B cell (primary cell): ENCODE results near the gene BRSK2. TPM values are rescaled to one million over a fixed set of nuclear protein-coding genes. Genes with fewer than 3 reads are reported as not detected.

Source experiments
- ATAC-seq: fragments of 200-7000 bp; cut with Tn5 transposase; one replicate; pipeline ENCODE4 v1.10.0; 2021; ENCODE audit warnings: low read depth, mild to moderate bottlenecking, moderate number of reproducible peaks, moderate library complexity
- CTCF ChIA-PET: fragments of 350-600 bp; sonication (Branson Sonifier 250); formaldehyde crosslinking; loops from one replicate; lab custom pipeline; 2021; ENCODE audit warnings: antibody characterized with exemption, inconsistent platforms; lab: Charles Lee
- POLR2A ChIA-PET: fragments of 350-600 bp; sonication (Branson Sonifier 250); formaldehyde crosslinking; loops from one replicate; lab custom pipeline; 2021; ENCODE audit warnings: antibody characterized with exemption; lab: Charles Lee
- DNase-seq: peaks from one replicate; pipeline ENCODE4 v3.0.0; 2013
- H2AFZ ChIP-seq: 2 replicates; pipeline ENCODE4 v1.6.1; 2012; ENCODE audit warnings: mild to moderate bottlenecking, low read depth, low read length; ENCODE audit not compliant: insufficient read depth, poor library complexity, severe bottlenecking
- H3K27ac ChIP-seq, 2 donors: 1 replicate in 1 of 2; 2 replicates in 1 of 2; pipeline ENCODE4 v1.5.1; 2012 to 2013; ENCODE audit warnings: low read length in 2 of 2, mild to moderate bottlenecking in 2 of 2, moderate library complexity in 1 of 2
- H3K27me3 ChIP-seq, 4 experiments: fragments of 200-600 bp in 1 of 4; sonication (generic) in 1 of 4; replicated peaks in 1 of 4; 1 replicate in 2 of 4; 2 replicates in 2 of 4; pipeline versions ENCODE4 v1.6.1 to v1.7.0; 2013 to 2016; ENCODE audit warnings: low read length in 3 of 4, mild to moderate bottlenecking in 2 of 4, mixed read lengths in 1 of 4, moderate library complexity in 1 of 4; ENCODE audit not compliant: insufficient read depth in 4 of 4, control insufficient read depth in 3 of 4; ENCODE audit errors: control extremely low read depth in 1 of 4
- H3K36me3 ChIP-seq, 2 experiments: replicated peaks in 1 of 2; 1 replicate in 1 of 2; 2 replicates in 1 of 2; pipeline versions ENCODE4 v1.6.1 to v1.7.1; 2013; ENCODE audit warnings: low read length in 1 of 2; ENCODE audit not compliant: insufficient read depth in 2 of 2, control insufficient read depth in 1 of 2; ENCODE audit errors: control extremely low read depth in 1 of 2, extremely low read depth in 1 of 2
- H3K4me1 ChIP-seq, 2 donors: fragments of 200-600 bp in 1 of 2; sonication (generic) in 1 of 2; 1 replicate in 1 of 2; 2 replicates in 1 of 2; pipeline versions ENCODE4 v1.5.1 to v1.6.1; 2013 to 2017; ENCODE audit warnings: low read length in 2 of 2; ENCODE audit not compliant: control insufficient read depth in 2 of 2, insufficient read depth in 2 of 2
- H3K4me2 ChIP-seq: replicated peaks from 2 replicates; pipeline ENCODE3; 2012; ENCODE audit warnings: mild to moderate bottlenecking, low read depth, low read length; ENCODE audit not compliant: poor library complexity, severe bottlenecking
- H3K4me3 ChIP-seq, 5 experiments: fragments of 200-600 bp in 1 of 5; sonication (generic) in 1 of 5; 1 replicate in 3 of 5; 2 replicates in 2 of 5; pipeline versions ENCODE4 v1.5.1 to v1.7.0; 2011 to 2016; ENCODE audit warnings: low read length in 4 of 5, mild to moderate bottlenecking in 4 of 5, low read depth in 2 of 5, control low read depth in 1 of 5, moderate library complexity in 1 of 5; ENCODE audit not compliant: insufficient read depth in 1 of 5; ENCODE audit errors: control extremely low read depth in 1 of 5, extremely low read depth in 1 of 5
- H3K79me2 ChIP-seq: fragments of 200-600 bp; sonication (generic); one replicate; pipeline ENCODE4 v1.6.0; 2016; ENCODE audit warnings: low read length; ENCODE audit not compliant: control insufficient read depth, insufficient read depth
- H3K9ac ChIP-seq: fragments of 200-600 bp; sonication (generic); 2 replicates; pipeline ENCODE4 v1.6.1; 2017; ENCODE audit warnings: mild to moderate bottlenecking, low read length, moderate library complexity
- H3K9me3 ChIP-seq, 3 donors: one replicate each; pipeline versions ENCODE4 v1.6.1 to v1.7.1; 2013; ENCODE audit warnings: low read length in 2 of 3; ENCODE audit not compliant: control insufficient read depth in 2 of 3, insufficient read depth in 1 of 3; ENCODE audit errors: control extremely low read depth in 1 of 3
- H4K20me1 ChIP-seq: 2 replicates; pipeline ENCODE4 v1.6.0; 2012; ENCODE audit warnings: mild to moderate bottlenecking, low read length; ENCODE audit not compliant: insufficient read depth, control insufficient read depth, poor library complexity, severe bottlenecking
- H3K27ac Mint-ChIP-seq: one replicate; pipeline ENCODE4 v1.8.0; 2021; ENCODE audit warnings: mixed read lengths
- H3K27me3 Mint-ChIP-seq: one replicate; pipeline ENCODE4 v1.8.0; 2021; ENCODE audit warnings: mixed read lengths
- H3K4me1 Mint-ChIP-seq: one replicate; pipeline ENCODE4 v1.8.0; 2021; ENCODE audit warnings: mixed read lengths
- H3K4me3 Mint-ChIP-seq: one replicate; pipeline ENCODE4 v1.8.0; 2021; ENCODE audit warnings: mixed read lengths
- H3K9me3 Mint-ChIP-seq: one replicate; pipeline ENCODE4 v1.8.0; 2022; ENCODE audit warnings: mixed read lengths; ENCODE audit not compliant: insufficient read depth
- EZH2 ChIP-seq: IDR thresholded peaks from 2 replicates; pipeline ENCODE4 v1.6.1; 2012; ENCODE audit warnings: borderline replicate concordance, low read depth, mild to moderate bottlenecking, moderate library complexity, low read length; ENCODE audit not compliant: insufficient read depth, poor library complexity, severe bottlenecking
- WGBS: methylation state at CpG from one replicate; pipeline ENCODE4 v1.1.5; 2013; ENCODE audit warnings: missing lambda C conversion rate; ENCODE audit not compliant: insufficient coverage; 5-methylcytosine and 5-hydroxymethylcytosine counted together
- intact Hi-C: fragments of 100-400 bp; cut with micrococcal nuclease; formaldehyde crosslinking; loops from one replicate; pipeline ENCODE4 v1.10.0; 2022
- polyA plus RNA-seq: library from polyadenylated mRNA; depleted of rRNA; stranded (reverse); fragments of >200 nt; gene quantifications from 2 replicates; pipeline ENCODE4 v1.2.3, GENCODE V29; 2012
- total RNA-seq, 2 donors: library from RNA; stranded (reverse); fragments of 120-200 nt in 1 of 2; gene quantifications; 1 replicate in 1 of 2; 2 replicates in 1 of 2; pipeline versions ENCODE4 v1.2.3 to v1.2.4, GENCODE V29; 2013 to 2022
- TF ChIP-seq, protein P1 (sequence below): fragments of 200-600 bp; IDR thresholded peaks from one replicate; pipeline ENCODE4 v1.8.0; 2022; ENCODE audit warnings: antibody characterized with exemption, mild to moderate bottlenecking

The BRSK2 gene
- total and polyA plus RNA-seq, 2 donors (not counting 1 experiment from before 2014, with no cell fraction given): 0.51 to 0.79 TPM

- WGBS: 67% methylated on average over 23 of the region's 23 CpGs
- no peaks in the 10 kb centered on the region for H3K79me2 ChIP-seq
- no peak for TF ChIP-seq EZH2
- TF ChIP-seq, protein P1, sequence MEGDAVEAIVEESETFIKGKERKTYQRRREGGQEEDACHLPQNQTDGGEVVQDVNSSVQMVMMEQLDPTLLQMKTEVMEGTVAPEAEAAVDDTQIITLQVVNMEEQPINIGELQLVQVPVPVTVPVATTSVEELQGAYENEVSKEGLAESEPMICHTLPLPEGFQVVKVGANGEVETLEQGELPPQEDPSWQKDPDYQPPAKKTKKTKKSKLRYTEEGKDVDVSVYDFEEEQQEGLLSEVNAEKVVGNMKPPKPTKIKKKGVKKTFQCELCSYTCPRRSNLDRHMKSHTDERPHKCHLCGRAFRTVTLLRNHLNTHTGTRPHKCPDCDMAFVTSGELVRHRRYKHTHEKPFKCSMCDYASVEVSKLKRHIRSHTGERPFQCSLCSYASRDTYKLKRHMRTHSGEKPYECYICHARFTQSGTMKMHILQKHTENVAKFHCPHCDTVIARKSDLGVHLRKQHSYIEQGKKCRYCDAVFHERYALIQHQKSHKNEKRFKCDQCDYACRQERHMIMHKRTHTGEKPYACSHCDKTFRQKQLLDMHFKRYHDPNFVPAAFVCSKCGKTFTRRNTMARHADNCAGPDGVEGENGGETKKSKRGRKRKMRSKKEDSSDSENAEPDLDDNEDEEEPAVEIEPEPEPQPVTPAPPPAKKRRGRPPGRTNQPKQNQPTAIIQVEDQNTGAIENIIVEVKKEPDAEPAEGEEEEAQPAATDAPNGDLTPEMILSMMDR: no peak
- H3K27ac ChIP-seq: peak overlapping the region; percentile 96
- H2AFZ ChIP-seq: peak overlapping the region; percentile 88
- peak overlapping the region; percentile 96 for H3K27ac Mint-ChIP-seq
- H3K27me3 ChIP-seq: no peaks in the 10 kb centered on the region
- DNase-seq: no peak
- no peaks in the 10 kb centered on the region for H4K20me1 ChIP-seq
- H3K4me3 Mint-ChIP-seq: peak overlapping the region; percentile 87
- intact Hi-C loops: loop anchor here (2.0 to 10.0 kb wide), 2 partner anchors 44 to 808 kb away; partner anchors contain the start of gene PHRF1
- peak overlapping the region; percentile 90 for H3K9ac ChIP-seq
- ChIA-PET CTCF (interaction anchor here (0.8 to 5.7 kb wide), 4 partner anchors 11 to 180 kb away, joined by 3 to 31 read pairs (median 4); partner anchors contain the start of gene TOLLIP), POLR2A (interaction anchor here (0.7 to 2.9 kb wide), 4 partner anchors 53 to 120 kb away, joined by 3 to 15 read pairs (median 7); partner anchors contain the start of gene TOLLIP)
- peaks cover 0 to 15% (median 0%) of the 10 kb centered on the region in 3 donors for H3K9me3 ChIP-seq
- H3K4me2 ChIP-seq: peak overlapping the region; percentile 98
- H3K4me1 Mint-ChIP-seq: peaks cover 31% of the 10 kb centered on the region
- no peak for ATAC-seq
- no peaks in the 10 kb centered on the region for H3K27me3 Mint-ChIP-seq
- no peaks in the 10 kb centered on the region for H3K36me3 ChIP-seq
- H3K4me1 ChIP-seq: peaks cover 3 to 30% of the 10 kb centered on the region in 2 donors
- peaks cover 4% of the 10 kb centered on the region for H3K9me3 Mint-ChIP-seq
- H3K4me3 ChIP-seq: peak overlapping the region in 4 of 5 experiments; percentile 64 to 81 (median 70)
Measured at GRCh38 chr11:1382429-1382828, 7.3 kb upstream of the BRSK2 start.
